ENCODE measurements around the gene JAG2. TPM values are rescaled to one million over a fixed set of nuclear protein-coding genes. Genes with fewer than 3 reads are reported as not detected.

The JAG2 gene
- total RNA-seq, 4 donors from 2014 or later: 7.5 to 33.0 (median 11.2) TPM

- H3K4me3 ChIP-seq: no peak overlapping the region
- H3K27me3 ChIP-seq: no peaks in the 10 kb centered on the region
- TF ChIP-seq POLR2A (IDR thresholded peaks at IDR 0.05) (no peak), CTCF (IDR thresholded peaks at IDR 0.05) (no peak)
- peaks cover 4 to 36% (median 14%) of the 10 kb centered on the region in 4 donors for H3K4me1 ChIP-seq
- H3K9me3 ChIP-seq: no peaks in the 10 kb centered on the region
- DNase-seq: no peak
- no peaks in the 10 kb centered on the region for H3K36me3 ChIP-seq
- no peak overlapping the region for H3K27ac ChIP-seq
Measured at GRCh38 chr14:105178868-105179140, 10.2 kb upstream of the JAG2 start.

GRCh38 chr14:105178069-105178867, 9.7 kb upstream of the JAG2 start:
- peaks cover 4 to 36% (median 14%) of the 10 kb centered on the region in 4 donors for H3K4me1 ChIP-seq
- H3K36me3 ChIP-seq: no peaks in the 10 kb centered on the region
- no peak overlapping the region for H3K4me3 ChIP-seq
- no peak for DNase-seq
- no peaks in the 10 kb centered on the region for H3K9me3 ChIP-seq
- no peaks in the 10 kb centered on the region for H3K27me3 ChIP-seq
- TF ChIP-seq CTCF (IDR thresholded peaks at IDR 0.05) (no peak), POLR2A (IDR thresholded peaks at IDR 0.05) (no peak)
- H3K27ac ChIP-seq: no peak overlapping the region

- H3K9me3 ChIP-seq: no peaks in the 10 kb centered on the region
- H3K27ac ChIP-seq: no peak overlapping the region
- no peak for DNase-seq
- H3K36me3 ChIP-seq: no peaks in the 10 kb centered on the region
- TF ChIP-seq CTCF (IDR thresholded peaks at IDR 0.05) (no peak), POLR2A (IDR thresholded peaks at IDR 0.05) (no peak)
- no peaks in the 10 kb centered on the region for H3K27me3 ChIP-seq
- peaks cover 4 to 30% (median 14%) of the 10 kb centered on the region in 4 donors for H3K4me1 ChIP-seq
- no peak overlapping the region for H3K4me3 ChIP-seq
Measured at GRCh38 chr14:105177082-105177481, 8.5 kb upstream of the JAG2 start.

DNA sequence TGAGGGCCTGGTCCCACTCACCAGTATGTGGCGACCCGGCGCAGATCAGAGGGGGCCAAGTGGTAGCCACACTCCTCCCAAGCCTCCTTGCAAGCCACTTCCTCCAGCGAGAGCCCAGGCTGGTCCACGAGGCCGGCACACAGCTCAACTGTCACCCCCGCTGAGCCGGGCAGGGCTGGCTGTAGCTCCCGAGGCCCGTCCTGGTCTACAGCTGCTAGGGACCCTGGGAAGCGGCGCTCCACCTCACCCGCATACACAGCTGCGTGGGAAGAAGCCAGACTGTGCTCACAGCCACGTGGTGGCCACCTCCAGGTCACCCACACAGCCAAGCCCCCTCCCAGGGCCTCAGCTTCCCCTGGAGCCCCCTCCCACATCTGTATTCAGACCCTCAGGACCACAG, 7.9 kb upstream of the JAG2 start:
- DNase-seq: no peak
- TF ChIP-seq POLR2A (IDR thresholded peaks at IDR 0.05) (no peak), CTCF (IDR thresholded peaks at IDR 0.05) (no peak)
- peaks cover 1 to 25% (median 14%) of the 10 kb centered on the region in 4 donors for H3K4me1 ChIP-seq
- no peaks in the 10 kb centered on the region for H3K27me3 ChIP-seq
- no peaks in the 10 kb centered on the region for H3K36me3 ChIP-seq
- H3K27ac ChIP-seq: no peak overlapping the region
- H3K9me3 ChIP-seq: no peaks in the 10 kb centered on the region
- no peak overlapping the region for H3K4me3 ChIP-seq

DNA sequence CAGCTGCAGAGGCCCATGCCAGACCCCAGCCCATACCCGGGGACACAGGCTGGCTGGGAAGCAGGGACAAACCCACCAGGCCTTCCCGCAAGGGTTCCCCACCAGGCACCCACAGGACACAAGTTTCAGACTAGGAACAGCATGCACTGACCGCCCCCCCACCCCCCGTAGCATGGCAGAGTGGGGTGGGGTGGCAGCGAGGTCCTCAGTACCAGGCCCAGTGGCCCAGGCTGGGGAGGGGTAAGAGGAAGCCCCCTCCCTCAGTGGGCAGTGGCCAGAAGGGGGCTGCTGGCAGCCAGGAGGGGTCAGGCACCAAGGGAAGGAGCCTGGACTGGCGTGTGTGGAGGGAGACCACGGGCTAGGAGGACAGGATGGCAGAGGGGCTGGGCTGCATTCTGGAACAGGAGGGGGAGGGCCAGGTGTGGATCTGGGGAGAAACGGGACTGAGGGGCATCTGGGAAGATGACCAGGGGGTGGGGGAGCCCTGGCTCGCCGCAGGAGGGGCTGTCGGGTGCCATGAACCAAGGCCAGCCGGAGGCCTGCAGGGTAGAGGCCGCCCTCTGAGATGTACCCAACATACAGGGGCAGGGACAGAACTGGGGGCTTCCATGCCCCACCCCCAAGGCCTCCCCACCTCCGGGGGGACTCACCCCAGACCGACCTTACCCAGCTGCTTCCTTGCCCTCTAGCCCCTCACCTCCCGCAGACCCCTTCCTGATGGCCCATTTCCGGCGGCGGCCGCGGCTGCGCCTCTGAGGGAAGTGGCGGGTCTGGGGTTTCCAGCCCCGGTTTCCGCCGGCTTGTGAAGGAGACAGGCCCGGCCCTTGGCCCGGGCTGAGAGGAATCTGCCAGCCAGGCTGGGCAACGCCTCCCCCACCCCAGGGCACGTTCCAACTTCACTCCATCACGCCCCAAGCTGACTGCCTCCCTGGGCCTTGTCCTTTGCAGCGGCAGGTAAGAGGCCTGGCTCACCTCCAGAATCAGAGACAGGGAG, 5.6 kb upstream of the JAG2 start:
- peak overlapping the region in 1 of 4 donors; percentile 19 for H3K27ac ChIP-seq
- H3K4me1 ChIP-seq: peaks cover 0 to 27% (median 15%) of the 10 kb centered on the region in 4 donors
- H3K9me3 ChIP-seq: no peaks in the 10 kb centered on the region
- H3K4me3 ChIP-seq: peak overlapping the region in 1 of 4 donors; percentile 9
- no peak for TF ChIP-seq POLR2A (IDR thresholded peaks at IDR 0.05)
- H3K36me3 ChIP-seq: no peaks in the 10 kb centered on the region
- H3K27me3 ChIP-seq: no peaks in the 10 kb centered on the region
- peak in 2 of 3 donors; percentile 48 to 72 for DNase-seq

- Histone ChIP-seq H3K36me3 (no peaks in the 10 kb centered on the region), H3K4me1 (peaks cover 0 to 31% (median 17%) of the 10 kb centered on the region in 4 donors), H3K27ac (no peak overlapping the region), H3K27me3 (no peaks in the 10 kb centered on the region), H3K4me3 (no peak overlapping the region), H3K9me3 (no peaks in the 10 kb centered on the region)
- no peak for DNase-seq
- TF ChIP-seq CTCF (IDR thresholded peaks at IDR 0.05) (no peak), POLR2A (IDR thresholded peaks at IDR 0.05) (no peak)
Measured at GRCh38 chr14:105173145-105173544, 4.6 kb upstream of the JAG2 start.
